Mammary epithelial cell (primary cell): ENCODE results near the gene SERPINB13.

ENCODE experiments used
- EZH2 ChIP-seq: IDR thresholded peaks from 2 replicates; pipeline ENCODE4 v1.6.1; 2012; ENCODE audit warnings: low read length, inconsistent platforms, borderline replicate concordance
- TF ChIP-seq, protein P1 (sequence below), 2 donors: IDR thresholded peaks in 1 of 2; conservative IDR thresholded peaks in 1 of 2; 2 replicates each; pipeline ENCODE4 v1.5.1; 2011 to 2012; ENCODE audit warnings: inconsistent platforms in 2 of 2, low read length in 2 of 2, mild to moderate bottlenecking in 2 of 2, control low read depth in 1 of 2, low read depth in 1 of 2; ENCODE audit not compliant: insufficient read depth in 1 of 2; ENCODE audit errors: extremely low read depth in 1 of 2

- TF ChIP-seq, protein P1, sequence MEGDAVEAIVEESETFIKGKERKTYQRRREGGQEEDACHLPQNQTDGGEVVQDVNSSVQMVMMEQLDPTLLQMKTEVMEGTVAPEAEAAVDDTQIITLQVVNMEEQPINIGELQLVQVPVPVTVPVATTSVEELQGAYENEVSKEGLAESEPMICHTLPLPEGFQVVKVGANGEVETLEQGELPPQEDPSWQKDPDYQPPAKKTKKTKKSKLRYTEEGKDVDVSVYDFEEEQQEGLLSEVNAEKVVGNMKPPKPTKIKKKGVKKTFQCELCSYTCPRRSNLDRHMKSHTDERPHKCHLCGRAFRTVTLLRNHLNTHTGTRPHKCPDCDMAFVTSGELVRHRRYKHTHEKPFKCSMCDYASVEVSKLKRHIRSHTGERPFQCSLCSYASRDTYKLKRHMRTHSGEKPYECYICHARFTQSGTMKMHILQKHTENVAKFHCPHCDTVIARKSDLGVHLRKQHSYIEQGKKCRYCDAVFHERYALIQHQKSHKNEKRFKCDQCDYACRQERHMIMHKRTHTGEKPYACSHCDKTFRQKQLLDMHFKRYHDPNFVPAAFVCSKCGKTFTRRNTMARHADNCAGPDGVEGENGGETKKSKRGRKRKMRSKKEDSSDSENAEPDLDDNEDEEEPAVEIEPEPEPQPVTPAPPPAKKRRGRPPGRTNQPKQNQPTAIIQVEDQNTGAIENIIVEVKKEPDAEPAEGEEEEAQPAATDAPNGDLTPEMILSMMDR (conservative IDR thresholded peaks at IDR 0.05 in 1 of 2, IDR thresholded peaks at IDR 0.05 in 1 of 2; ENCODE audit: extremely low read depth in 1 of 2, insufficient read depth in 1 of 2, low read depth in 1 of 2, low read length in 2 of 2), result no peak
- TF ChIP-seq EZH2, result no peak
These were observed 32.5 kb downstream of the SERPINB13 start for GRCh38 chr18:63619661-63620060.
